ENCODE results near the gene WNT7B.

The WNT7B gene

GRCh38 chr22:45931042-45931441, 45.9 kb downstream of the WNT7B start:
- no peaks in the 10 kb centered on the region for H3K4me1 ChIP-seq (ENCODE audit: low read depth, poor library complexity, severe bottlenecking)
- H3K36me3 ChIP-seq (ENCODE audit: insufficient read depth) = no peaks in the 10 kb centered on the region
- no peak overlapping the region for H3K9ac ChIP-seq
- H3K27me3 ChIP-seq (ENCODE audit: insufficient read depth, low read depth) = peaks cover 86% of the 10 kb centered on the region
- H3K4me2 ChIP-seq = no peak overlapping the region
- no peak overlapping the region for H3K4me3 ChIP-seq (IDR thresholded peaks at IDR 0.05; ENCODE audit: insufficient read depth, low read depth, low read length)
- no peak overlapping the region for H3K27ac ChIP-seq
- H3K79me2 ChIP-seq (ENCODE audit: insufficient read depth, low read depth) = no peaks in the 10 kb centered on the region
- no peak overlapping the region for H2AFZ ChIP-seq (ENCODE audit: low read depth)
- H4K20me1 ChIP-seq (ENCODE audit: insufficient read depth) = no peaks in the 10 kb centered on the region
- TF ChIP-seq CTCF (conservative IDR thresholded peaks at IDR 0.05; ENCODE audit: low read depth, low read length) = no peak

GRCh38 chr22:45930324-45930723, 46.6 kb downstream of the WNT7B start:
- Histone ChIP-seq H3K4me1 (ENCODE audit: low read depth, poor library complexity, severe bottlenecking) (no peaks in the 10 kb centered on the region), H3K4me3 (IDR thresholded peaks at IDR 0.05; ENCODE audit: insufficient read depth, low read depth, low read length) (no peak overlapping the region), H3K9ac (no peak overlapping the region), H2AFZ (ENCODE audit: low read depth) (no peak overlapping the region), H3K79me2 (ENCODE audit: insufficient read depth, low read depth) (no peaks in the 10 kb centered on the region), H3K27me3 (ENCODE audit: insufficient read depth, low read depth) (peaks cover 86% of the 10 kb centered on the region), H3K27ac (no peak overlapping the region), H3K36me3 (ENCODE audit: insufficient read depth) (no peaks in the 10 kb centered on the region), H4K20me1 (ENCODE audit: insufficient read depth) (no peaks in the 10 kb centered on the region), H3K4me2 (no peak overlapping the region)
- TF ChIP-seq CTCF (conservative IDR thresholded peaks at IDR 0.05; ENCODE audit: low read depth, low read length) = no peak

- Histone ChIP-seq H2AFZ (ENCODE audit: low read depth) (no peak overlapping the region), H3K4me2 (no peak overlapping the region), H3K4me1 (ENCODE audit: low read depth, poor library complexity, severe bottlenecking) (no peaks in the 10 kb centered on the region), H3K36me3 (ENCODE audit: insufficient read depth) (no peaks in the 10 kb centered on the region), H3K27me3 (ENCODE audit: insufficient read depth, low read depth) (peaks cover 85% of the 10 kb centered on the region), H3K4me3 (IDR thresholded peaks at IDR 0.05; ENCODE audit: insufficient read depth, low read depth, low read length) (no peak overlapping the region), H3K9ac (no peak overlapping the region), H4K20me1 (ENCODE audit: insufficient read depth) (no peaks in the 10 kb centered on the region), H3K27ac (no peak overlapping the region), H3K79me2 (ENCODE audit: insufficient read depth, low read depth) (no peaks in the 10 kb centered on the region)
- no peak for TF ChIP-seq CTCF (conservative IDR thresholded peaks at IDR 0.05; ENCODE audit: low read depth, low read length)
Measured at GRCh38 chr22:45929649-45930048, 47.3 kb downstream of the WNT7B start.

- no peak for TF ChIP-seq CTCF (conservative IDR thresholded peaks at IDR 0.05; ENCODE audit: low read depth, low read length)
- no peak overlapping the region for H2AFZ ChIP-seq (ENCODE audit: low read depth)
- H3K4me3 ChIP-seq (IDR thresholded peaks at IDR 0.05; ENCODE audit: insufficient read depth, low read depth, low read length) = no peak overlapping the region
- H3K27ac ChIP-seq = no peak overlapping the region
- peaks cover 85% of the 10 kb centered on the region for H3K27me3 ChIP-seq (ENCODE audit: insufficient read depth, low read depth)
- H3K4me2 ChIP-seq = no peak overlapping the region
- H3K9ac ChIP-seq = no peak overlapping the region
- H3K4me1 ChIP-seq (ENCODE audit: low read depth, poor library complexity, severe bottlenecking) = no peaks in the 10 kb centered on the region
- H4K20me1 ChIP-seq (ENCODE audit: insufficient read depth) = no peaks in the 10 kb centered on the region
- no peaks in the 10 kb centered on the region for H3K79me2 ChIP-seq (ENCODE audit: insufficient read depth, low read depth)
- no peaks in the 10 kb centered on the region for H3K36me3 ChIP-seq (ENCODE audit: insufficient read depth)
Measured at GRCh38 chr22:45928726-45929368, 48.1 kb downstream of the WNT7B start.
